Measurements from ENCODE around the gene KY.

The KY gene

GRCh38 chr3:134665243-134665642, 14.4 kb upstream of the KY start:
- TF ChIP-seq TAF1 (IDR thresholded peaks at IDR 0.05; ENCODE audit: borderline replicate concordance, insufficient read depth, low read length) (no peak), POLR2AphosphoS5 (IDR thresholded peaks at IDR 0.05; ENCODE audit: low read depth, low read length) (no peak), SIN3A (IDR thresholded peaks at IDR 0.05; ENCODE audit: borderline replicate concordance, insufficient read depth, low read length) (no peak), REST (IDR thresholded peaks at IDR 0.05; ENCODE audit: insufficient read depth in 1 of 2, low read depth in 2 of 2, low read length in 2 of 2) (no peak), FOXP2 (optimal IDR thresholded peaks at IDR 0.05; ENCODE audit: borderline replicate concordance, extremely low read depth, extremely low read length, insufficient read depth) (no peak)

GRCh38 chr3:134663721-134664456, 13.1 kb upstream of the KY start:
- no peak for TF ChIP-seq REST (IDR thresholded peaks at IDR 0.05; ENCODE audit: insufficient read depth in 1 of 2, low read depth in 2 of 2, low read length in 2 of 2)
- TF ChIP-seq TAF1 (IDR thresholded peaks at IDR 0.05; ENCODE audit: borderline replicate concordance, insufficient read depth, low read length), result no peak
- no peak for TF ChIP-seq POLR2AphosphoS5 (IDR thresholded peaks at IDR 0.05; ENCODE audit: low read depth, low read length)
- TF ChIP-seq SIN3A (IDR thresholded peaks at IDR 0.05; ENCODE audit: borderline replicate concordance, insufficient read depth, low read length), result no peak
- TF ChIP-seq FOXP2 (optimal IDR thresholded peaks at IDR 0.05; ENCODE audit: borderline replicate concordance, extremely low read depth, extremely low read length, insufficient read depth), result no peak

- TF ChIP-seq POLR2AphosphoS5 (IDR thresholded peaks at IDR 0.05; ENCODE audit: low read depth, low read length), result no peak
- TF ChIP-seq TAF1 (IDR thresholded peaks at IDR 0.05; ENCODE audit: borderline replicate concordance, insufficient read depth, low read length), result no peak
- TF ChIP-seq FOXP2 (optimal IDR thresholded peaks at IDR 0.05; ENCODE audit: borderline replicate concordance, extremely low read depth, extremely low read length, insufficient read depth), result no peak
- no peak for TF ChIP-seq REST (IDR thresholded peaks at IDR 0.05; ENCODE audit: insufficient read depth in 1 of 2, low read depth in 2 of 2, low read length in 2 of 2)
- TF ChIP-seq SIN3A (IDR thresholded peaks at IDR 0.05; ENCODE audit: borderline replicate concordance, insufficient read depth, low read length), result no peak
These were observed 9.2 kb upstream of the KY start for GRCh38 chr3:134660046-134660441.

- TF ChIP-seq REST (IDR thresholded peaks at IDR 0.05; ENCODE audit: insufficient read depth in 1 of 2, low read depth in 2 of 2, low read length in 2 of 2) (no peak), SIN3A (IDR thresholded peaks at IDR 0.05; ENCODE audit: borderline replicate concordance, insufficient read depth, low read length) (no peak), POLR2AphosphoS5 (IDR thresholded peaks at IDR 0.05; ENCODE audit: low read depth, low read length) (no peak), FOXP2 (optimal IDR thresholded peaks at IDR 0.05; ENCODE audit: borderline replicate concordance, extremely low read depth, extremely low read length, insufficient read depth) (no peak), TAF1 (IDR thresholded peaks at IDR 0.05; ENCODE audit: borderline replicate concordance, insufficient read depth, low read length) (no peak)
These were observed 8.7 kb upstream of the KY start for GRCh38 chr3:134659391-134660045.
